HepG2 (cell line): ENCODE results near the gene RFTN1. TPM values are rescaled to one million over a fixed set of nuclear protein-coding genes. Genes with fewer than 3 reads are reported as not detected.

Experiments
- ATAC-seq: fragments of 200-7000 bp; cut with Tn5 transposase; 3 replicates; pipeline ENCODE4 v1.9.1; 2020; ENCODE audit warnings: mild to moderate bottlenecking, moderate library complexity
- BruUV-seq: library from RNA; stranded (reverse); fragments of 400-500 nt; replicated peaks from 2 replicates; lab custom pipeline; 2021; lab: Mats Ljungman, UMichigan
- CTCF ChIA-PET: fragments of 300-600 bp; formaldehyde crosslinking; extraction: SDS; loops from one replicate; lab custom pipeline; 2021; ENCODE audit warnings: low total read pairs, inconsistent platforms, low intra/inter-chr PET ratio; lab: Yijun Ruan, JAX
- POLR2A ChIA-PET: fragments of 350-600 bp; sonication (Branson Sonifier 250); formaldehyde crosslinking; loops from one replicate; lab custom pipeline; 2020; ENCODE audit warnings: antibody characterized with exemption, inconsistent platforms; lab: Yijun Ruan, JAX
- DNase-seq: peaks from one replicate; pipeline ENCODE4 v3.0.0-alpha.2; 2015; ENCODE audit warnings: low spot score
- FAIRE-seq: peaks from 3 replicates; lab custom pipeline; 2011; peaks lifted over from hg19 to GRCh38; lab: Jason Lieb, UNC
- H2AFZ ChIP-seq: one replicate; pipeline ENCODE4 v1.6.1; 2011; ENCODE audit warnings: low read length, inconsistent platforms
- H3K27ac ChIP-seq: fragments of 300-600 bp; 3 replicates; pipeline ENCODE4 v1.8.0; 2011; ENCODE audit warnings: mixed run types, mild to moderate bottlenecking, mixed read lengths, low read length, inconsistent platforms; ENCODE audit not compliant: insufficient read depth; ENCODE audit errors: extremely low read length
- H3K27me3 ChIP-seq, 2 experiments: fragments of 200-600 bp in 1 of 2; 2 replicates in 1 of 2; 3 replicates in 1 of 2; pipeline versions ENCODE4 v1.6.0 to v1.8.0; 2011; ENCODE audit warnings: low read length in 2 of 2, mild to moderate bottlenecking in 2 of 2, moderate library complexity in 2 of 2, inconsistent platforms in 1 of 2; ENCODE audit not compliant: insufficient read depth in 2 of 2, control insufficient read depth in 1 of 2
- H3K36me3 ChIP-seq, 2 experiments: fragments of 200-600 bp in 1 of 2; replicated peaks in 1 of 2; 2 replicates in 1 of 2; 3 replicates in 1 of 2; pipeline versions ENCODE4 v1.5.1 to v1.8.0; 2011; ENCODE audit warnings: low read length in 2 of 2, inconsistent platforms in 1 of 2; ENCODE audit not compliant: insufficient read depth in 2 of 2, control insufficient read depth in 1 of 2
- H3K4me1 ChIP-seq: 2 replicates; pipeline ENCODE4 v1.5.1; 2012; ENCODE audit warnings: low read length, inconsistent platforms; ENCODE audit not compliant: insufficient read depth
- H3K4me2 ChIP-seq: 2 replicates; pipeline ENCODE4 v1.6.0; 2011; ENCODE audit warnings: low read depth, low read length, inconsistent platforms
- H3K4me3 ChIP-seq, 3 experiments: fragments of 200-600 bp in 1 of 3; sonication (generic), shearing (Covaris generic) in 1 of 3; replicated peaks in 1 of 3; 2 replicates each; pipeline ENCODE4 v1.5.1; 2011 to 2016; ENCODE audit warnings: low read length in 3 of 3, inconsistent platforms in 2 of 3, low read depth in 2 of 3, mild to moderate bottlenecking in 2 of 3, control low read depth in 1 of 3, mixed read lengths in 1 of 3; ENCODE audit not compliant: insufficient read depth in 1 of 3
- H3K79me2 ChIP-seq: one replicate; pipeline ENCODE4 v1.6.1; 2011; ENCODE audit warnings: low read length, inconsistent platforms; ENCODE audit not compliant: insufficient read depth
- H3K9ac ChIP-seq: 2 replicates; pipeline ENCODE4 v1.6.0; 2011; ENCODE audit warnings: mild to moderate bottlenecking, low read depth, low read length, inconsistent platforms; ENCODE audit not compliant: insufficient read depth
- H3K9me3 ChIP-seq: 2 replicates; pipeline ENCODE4 v1.5.1; 2012; ENCODE audit warnings: mild to moderate bottlenecking, low read length
- H4K20me1 ChIP-seq: 2 replicates; pipeline ENCODE4 v1.6.0; 2011; ENCODE audit warnings: inconsistent platforms, mild to moderate bottlenecking, low read length, moderate library complexity; ENCODE audit not compliant: insufficient read depth
- CENPT ChIP-seq: sonication (generic); formaldehyde crosslinking; IDR thresholded peaks from 2 replicates; pipeline ENCODE4 v1.8.0; 2022; ENCODE audit warnings: low read depth, mild to moderate bottlenecking, moderate library complexity, missing genetic modification reagents
- FOXA3 ChIP-seq: IDR thresholded peaks from 2 replicates; pipeline ENCODE4 v1.6.1; 2016; ENCODE audit warnings: missing genetic modification reagents, missing compliant biosample characterization
- MEIS1 ChIP-seq: sonication (generic); formaldehyde crosslinking; IDR thresholded peaks from 2 replicates; pipeline ENCODE4 v1.9.0; 2021; ENCODE audit warnings: mild to moderate bottlenecking, missing genetic modification reagents, moderate library complexity, borderline replicate concordance
- SKI ChIP-seq: fragments of 450-650 bp; IDR thresholded peaks from one replicate; pipeline ENCODE4 v1.6.1; 2018; ENCODE audit warnings: mild to moderate bottlenecking; ENCODE audit not compliant: partially characterized antibody
- ZNF468 ChIP-seq: sonication (generic); formaldehyde crosslinking; IDR thresholded peaks from 2 replicates; pipeline ENCODE4 v1.8.0; 2022; ENCODE audit warnings: mild to moderate bottlenecking, moderate library complexity, missing genetic modification reagents
- ZNF816 ChIP-seq: sonication (generic); formaldehyde crosslinking; IDR thresholded peaks from 2 replicates; pipeline ENCODE4 v1.8.0; 2022; ENCODE audit warnings: missing genetic modification reagents, mild to moderate bottlenecking, borderline replicate concordance
- ZSCAN9 ChIP-seq: IDR thresholded peaks from 2 replicates; pipeline ENCODE4 v1.6.1; 2016; ENCODE audit warnings: borderline replicate concordance
- WGBS: methylation state at CpG from one replicate; pipeline ENCODE4 v1.1.6; 2017; ENCODE audit warnings: low lambda C conversion rate; 5-methylcytosine and 5-hydroxymethylcytosine counted together
- in situ Hi-C: cut with HindIII; loops from 2 replicates; pipeline ENCODE4 v1.10.0; 2017; ENCODE audit warnings: low pct_unique_long_range_greater_than_20kb; ENCODE audit not compliant: extremely low pct_ligation_motif_present
- intact Hi-C: fragments of 100-400 bp; cut with micrococcal nuclease; formaldehyde crosslinking; loops from one replicate; pipeline ENCODE4 v1.10.0; 2022; ENCODE audit not compliant: unreplicated experiment
- polyA plus RNA-seq, 8 experiments: library from polyadenylated mRNA; depleted of rRNA in 3 of 8; stranded (reverse) in 7 of 8; unstranded in 1 of 8; fragments of >200 nt; fragmentation: Illumina TruSeq in 4 of 8; extraction: Trizol in 4 of 8; gene quantifications; 2 replicates each; pipeline versions ENCODE4 v1.2.1 to v1.2.3, GENCODE V29; 2011 to 2016; ENCODE audit warnings: low read depth in 4 of 8, missing spikeins in 1 of 8, mixed read lengths in 1 of 8; ENCODE audit not compliant: insufficient read depth in 1 of 8
- total RNA-seq, 5 experiments: library from RNA; depleted of rRNA; stranded (reverse); fragments of >200 nt; fragmentation: Illumina TruSeq; extraction: Trizol; gene quantifications; 2 replicates each; pipeline ENCODE4 v1.2.3, GENCODE V29; 2016; ENCODE audit warnings: low read depth in 1 of 5
- TF ChIP-seq, protein P1 (sequence below): sonication (generic); formaldehyde crosslinking; IDR thresholded peaks from 2 replicates; pipeline ENCODE4 v1.4.0; 2020; ENCODE audit warnings: missing genetic modification reagents
- TF ChIP-seq, protein P2 (sequence below): sonication (generic); formaldehyde crosslinking; IDR thresholded peaks from 2 replicates; pipeline ENCODE4 v1.8.1; 2023; ENCODE audit warnings: mild to moderate bottlenecking, missing genetic modification reagents
- TF ChIP-seq, protein P3 (sequence below): sonication (generic); formaldehyde crosslinking; IDR thresholded peaks from 2 replicates; pipeline ENCODE4 v1.4.0; 2020; ENCODE audit warnings: missing genetic modification reagents

Gene RFTN1
- total and polyA plus RNA-seq, 2 of the 13 experiments (the other 11 are each of a cell fraction or from before 2014, with no cell fraction given), result not detected

DNA sequence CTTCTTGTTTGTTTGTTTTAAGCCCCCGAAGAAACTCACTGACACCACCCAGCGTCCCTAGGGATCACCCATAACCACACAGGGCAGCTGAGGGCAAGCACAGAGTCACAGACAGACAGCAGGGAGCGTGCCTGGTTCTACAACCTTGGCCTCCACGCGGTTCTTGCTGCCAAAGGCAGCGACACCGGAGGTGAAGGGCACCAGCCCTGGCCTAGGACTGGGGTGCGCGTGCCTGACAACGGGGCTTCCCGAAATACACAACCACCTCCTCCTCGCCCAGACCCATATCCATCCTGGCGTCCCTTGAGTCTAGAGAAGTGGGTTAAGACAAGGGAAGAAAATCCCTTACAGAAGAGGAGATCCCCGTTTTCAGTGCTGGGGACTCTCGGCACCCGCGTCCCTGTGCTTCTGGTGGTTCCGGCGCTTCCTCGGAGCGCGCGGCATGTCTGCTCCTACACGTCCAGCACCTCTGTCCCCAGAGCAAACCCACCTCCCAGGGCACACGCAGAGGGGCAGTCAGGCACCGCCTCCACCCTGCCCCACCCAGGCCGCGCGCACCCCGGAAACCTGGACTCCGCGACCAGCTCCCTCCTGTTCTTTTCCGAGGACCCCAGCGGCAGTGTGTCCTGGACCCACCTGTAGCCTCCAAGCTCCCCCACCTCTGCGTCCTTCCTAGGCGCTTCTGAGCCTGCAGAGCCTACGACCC is 911 bp downstream of the RFTN1 start:
- POLR2A ChIA-PET, result no interaction called here
- FAIRE-seq (no peak), ATAC-seq (peak; percentile 51), DNase-seq (no peak)
- in situ Hi-C loops, result loop anchor here (10.0 kb wide), 1 partner anchor 218 kb away; no protein-coding TSS in a partner anchor
- CTCF ChIA-PET, result no interaction called here
- WGBS, result 47% methylated on average over 22 of the region's 37 CpGs
- no peaks in the 10 kb centered on the region for H3K79me2 ChIP-seq
- peaks cover 6 to 58% of the 10 kb centered on the region in 2 experiments for H3K27me3 ChIP-seq
- TF ChIP-seq, protein P1, sequence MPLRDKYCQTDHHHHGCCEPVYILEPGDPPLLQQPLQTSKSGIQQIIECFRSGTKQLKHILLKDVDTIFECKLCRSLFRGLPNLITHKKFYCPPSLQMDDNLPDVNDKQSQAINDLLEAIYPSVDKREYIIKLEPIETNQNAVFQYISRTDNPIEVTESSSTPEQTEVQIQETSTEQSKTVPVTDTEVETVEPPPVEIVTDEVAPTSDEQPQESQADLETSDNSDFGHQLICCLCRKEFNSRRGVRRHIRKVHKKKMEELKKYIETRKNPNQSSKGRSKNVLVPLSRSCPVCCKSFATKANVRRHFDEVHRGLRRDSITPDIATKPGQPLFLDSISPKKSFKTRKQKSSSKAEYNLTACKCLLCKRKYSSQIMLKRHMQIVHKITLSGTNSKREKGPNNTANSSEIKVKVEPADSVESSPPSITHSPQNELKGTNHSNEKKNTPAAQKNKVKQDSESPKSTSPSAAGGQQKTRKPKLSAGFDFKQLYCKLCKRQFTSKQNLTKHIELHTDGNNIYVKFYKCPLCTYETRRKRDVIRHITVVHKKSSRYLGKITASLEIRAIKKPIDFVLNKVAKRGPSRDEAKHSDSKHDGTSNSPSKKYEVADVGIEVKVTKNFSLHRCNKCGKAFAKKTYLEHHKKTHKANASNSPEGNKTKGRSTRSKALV (CRISPR knock-in tag), result 0 out of 2 replicates have a peak, but pooled peaks have one; percentile 5
- no peak for TF ChIP-seq CENPT
- H3K4me2 ChIP-seq, result peak overlapping the region; percentile 49; the same call in 1 of the 2 replicates
- H3K36me3 ChIP-seq, result no peaks in the 10 kb centered on the region
- no TSS peak for BruUV-seq
- no peaks in the 10 kb centered on the region for H4K20me1 ChIP-seq
- intact Hi-C loops, result no loop called here
- H3K27ac ChIP-seq, result no peak overlapping the region
- H3K9me3 ChIP-seq, result no peaks in the 10 kb centered on the region
- peak overlapping the region in 1 of 3 experiments; percentile 65; a peak in 1 of 6 replicates for H3K4me3 ChIP-seq
- no peak overlapping the region for H3K9ac ChIP-seq
- H2AFZ ChIP-seq, result no peak overlapping the region
- H3K4me1 ChIP-seq, result 0 out of 2 replicates have a peak, but pooled peaks cover 7% of the 10 kb centered on the region

DNA sequence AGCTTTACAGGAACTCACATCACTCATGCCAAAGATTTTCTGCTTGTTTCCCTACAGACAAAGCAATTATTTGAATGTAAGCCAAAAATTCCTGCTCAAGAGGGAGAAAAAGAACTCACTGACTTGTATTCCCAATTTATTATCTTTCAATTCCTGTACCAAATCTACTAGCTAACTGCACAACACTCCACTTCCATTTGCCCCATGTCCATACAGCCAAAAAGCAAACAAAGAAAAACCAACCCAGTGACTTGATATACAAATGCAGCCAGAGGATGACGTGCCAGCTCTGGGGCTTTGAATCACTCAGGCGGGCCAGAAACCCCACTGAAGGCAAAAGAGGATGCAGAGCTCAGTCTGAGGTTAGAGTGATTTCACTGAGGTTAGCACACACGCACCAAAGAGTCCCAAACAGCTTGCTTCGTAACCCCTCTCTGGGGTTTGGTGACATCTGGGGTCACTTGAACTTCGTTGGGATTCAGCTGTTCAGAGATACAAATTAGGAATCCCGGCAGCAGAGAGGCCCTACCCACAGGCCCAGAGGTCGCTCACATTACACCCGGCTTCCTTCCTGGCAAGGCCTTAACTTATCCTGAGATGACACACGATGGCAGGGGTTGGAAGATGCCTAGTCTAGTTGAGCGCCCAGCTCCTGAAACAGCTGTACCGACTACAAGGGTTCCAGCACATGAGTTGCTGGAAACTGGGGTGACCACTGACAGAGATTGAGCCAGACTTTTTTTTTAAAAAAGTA is 1.6 kb downstream of the RFTN1 start:
- H3K9me3 ChIP-seq, result no peaks in the 10 kb centered on the region
- in situ Hi-C loops (loop anchor here (10.0 kb wide), 1 partner anchor 217 kb away; no protein-coding TSS in a partner anchor), intact Hi-C loops (no loop called here)
- H3K4me3 ChIP-seq, result no peak overlapping the region
- H2AFZ ChIP-seq, result no peak overlapping the region
- no peaks in the 10 kb centered on the region for H4K20me1 ChIP-seq
- 0 out of 2 replicates have a peak, but pooled peaks cover 7% of the 10 kb centered on the region for H3K4me1 ChIP-seq
- H3K27me3 ChIP-seq, result peaks cover 6 to 60% of the 10 kb centered on the region in 2 experiments
- no peak for FAIRE-seq
- H3K36me3 ChIP-seq, result no peaks in the 10 kb centered on the region
- H3K27ac ChIP-seq, result no peak overlapping the region
- POLR2A ChIA-PET, result no interaction called here
- H3K4me2 ChIP-seq, result no peak overlapping the region
- CTCF ChIA-PET, result no interaction called here
- ATAC-seq, result no peak; the same call in 2 of the 3 replicates
- H3K9ac ChIP-seq, result no peak overlapping the region
- DNase-seq, result no peak
- WGBS, result 41% methylated on average over 8 of the region's 11 CpGs
- no peaks in the 10 kb centered on the region for H3K79me2 ChIP-seq
- BruUV-seq, result no TSS peak
- no peak for TF ChIP-seq ZNF816 (CRISPR knock-in tag)
- TF ChIP-seq, protein P2, sequence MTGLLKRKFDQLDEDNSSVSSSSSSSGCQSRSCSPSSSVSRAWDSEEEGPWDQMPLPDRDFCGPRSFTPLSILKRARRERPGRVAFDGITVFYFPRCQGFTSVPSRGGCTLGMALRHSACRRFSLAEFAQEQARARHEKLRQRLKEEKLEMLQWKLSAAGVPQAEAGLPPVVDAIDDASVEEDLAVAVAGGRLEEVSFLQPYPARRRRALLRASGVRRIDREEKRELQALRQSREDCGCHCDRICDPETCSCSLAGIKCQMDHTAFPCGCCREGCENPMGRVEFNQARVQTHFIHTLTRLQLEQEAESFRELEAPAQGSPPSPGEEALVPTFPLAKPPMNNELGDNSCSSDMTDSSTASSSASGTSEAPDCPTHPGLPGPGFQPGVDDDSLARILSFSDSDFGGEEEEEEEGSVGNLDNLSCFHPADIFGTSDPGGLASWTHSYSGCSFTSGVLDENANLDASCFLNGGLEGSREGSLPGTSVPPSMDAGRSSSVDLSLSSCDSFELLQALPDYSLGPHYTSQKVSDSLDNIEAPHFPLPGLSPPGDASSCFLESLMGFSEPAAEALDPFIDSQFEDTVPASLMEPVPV (CRISPR knock-in tag), result no peak
- no peak for TF ChIP-seq SKI
- TF ChIP-seq, protein P3, sequence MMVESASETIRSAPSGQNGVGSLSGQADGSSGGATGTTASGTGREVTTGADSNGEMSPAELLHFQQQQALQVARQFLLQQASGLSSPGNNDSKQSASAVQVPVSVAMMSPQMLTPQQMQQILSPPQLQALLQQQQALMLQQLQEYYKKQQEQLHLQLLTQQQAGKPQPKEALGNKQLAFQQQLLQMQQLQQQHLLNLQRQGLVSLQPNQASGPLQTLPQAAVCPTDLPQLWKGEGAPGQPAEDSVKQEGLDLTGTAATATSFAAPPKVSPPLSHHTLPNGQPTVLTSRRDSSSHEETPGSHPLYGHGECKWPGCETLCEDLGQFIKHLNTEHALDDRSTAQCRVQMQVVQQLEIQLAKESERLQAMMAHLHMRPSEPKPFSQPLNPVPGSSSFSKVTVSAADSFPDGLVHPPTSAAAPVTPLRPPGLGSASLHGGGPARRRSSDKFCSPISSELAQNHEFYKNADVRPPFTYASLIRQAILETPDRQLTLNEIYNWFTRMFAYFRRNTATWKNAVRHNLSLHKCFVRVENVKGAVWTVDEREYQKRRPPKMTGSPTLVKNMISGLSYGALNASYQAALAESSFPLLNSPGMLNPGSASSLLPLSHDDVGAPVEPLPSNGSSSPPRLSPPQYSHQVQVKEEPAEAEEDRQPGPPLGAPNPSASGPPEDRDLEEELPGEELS (CRISPR knock-in tag), result no peak
- TF ChIP-seq ZNF468 (CRISPR knock-in tag), result no peak
- TF ChIP-seq FOXA3, result no peak
- TF ChIP-seq ZSCAN9 (CRISPR knock-in tag), result no peak
- no peak for TF ChIP-seq MEIS1 (CRISPR knock-in tag)
